Measurements from ENCODE around the gene EXOC6.

DNA sequence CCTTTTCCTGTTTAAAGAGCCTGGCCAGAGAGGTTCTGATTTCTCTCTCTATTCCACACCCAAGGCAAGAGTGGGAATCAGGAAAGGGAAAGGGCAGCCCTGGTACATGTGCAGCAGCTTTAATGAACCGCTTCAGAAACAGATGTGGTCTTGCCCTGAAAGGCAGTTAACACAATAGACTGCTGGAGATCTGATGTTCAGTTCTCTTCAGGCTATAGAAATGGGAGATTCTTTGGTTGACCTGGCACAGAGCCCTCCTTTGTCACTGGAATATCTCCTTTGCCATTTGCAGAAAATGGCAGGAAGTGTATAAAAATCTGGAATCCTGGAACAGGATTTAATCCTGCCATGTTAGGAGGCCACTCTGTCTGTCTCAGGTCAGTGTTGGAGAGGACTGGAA is 36.3 kb upstream of the EXOC6 start:
- TF ChIP-seq, protein P1, sequence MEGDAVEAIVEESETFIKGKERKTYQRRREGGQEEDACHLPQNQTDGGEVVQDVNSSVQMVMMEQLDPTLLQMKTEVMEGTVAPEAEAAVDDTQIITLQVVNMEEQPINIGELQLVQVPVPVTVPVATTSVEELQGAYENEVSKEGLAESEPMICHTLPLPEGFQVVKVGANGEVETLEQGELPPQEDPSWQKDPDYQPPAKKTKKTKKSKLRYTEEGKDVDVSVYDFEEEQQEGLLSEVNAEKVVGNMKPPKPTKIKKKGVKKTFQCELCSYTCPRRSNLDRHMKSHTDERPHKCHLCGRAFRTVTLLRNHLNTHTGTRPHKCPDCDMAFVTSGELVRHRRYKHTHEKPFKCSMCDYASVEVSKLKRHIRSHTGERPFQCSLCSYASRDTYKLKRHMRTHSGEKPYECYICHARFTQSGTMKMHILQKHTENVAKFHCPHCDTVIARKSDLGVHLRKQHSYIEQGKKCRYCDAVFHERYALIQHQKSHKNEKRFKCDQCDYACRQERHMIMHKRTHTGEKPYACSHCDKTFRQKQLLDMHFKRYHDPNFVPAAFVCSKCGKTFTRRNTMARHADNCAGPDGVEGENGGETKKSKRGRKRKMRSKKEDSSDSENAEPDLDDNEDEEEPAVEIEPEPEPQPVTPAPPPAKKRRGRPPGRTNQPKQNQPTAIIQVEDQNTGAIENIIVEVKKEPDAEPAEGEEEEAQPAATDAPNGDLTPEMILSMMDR (tag by site-specific recombination; IDR thresholded peaks at IDR 0.05) = no peak
- TF ChIP-seq YY1 (tag by site-specific recombination; IDR thresholded peaks at IDR 0.05) = no peak
- TF ChIP-seq, protein P2, sequence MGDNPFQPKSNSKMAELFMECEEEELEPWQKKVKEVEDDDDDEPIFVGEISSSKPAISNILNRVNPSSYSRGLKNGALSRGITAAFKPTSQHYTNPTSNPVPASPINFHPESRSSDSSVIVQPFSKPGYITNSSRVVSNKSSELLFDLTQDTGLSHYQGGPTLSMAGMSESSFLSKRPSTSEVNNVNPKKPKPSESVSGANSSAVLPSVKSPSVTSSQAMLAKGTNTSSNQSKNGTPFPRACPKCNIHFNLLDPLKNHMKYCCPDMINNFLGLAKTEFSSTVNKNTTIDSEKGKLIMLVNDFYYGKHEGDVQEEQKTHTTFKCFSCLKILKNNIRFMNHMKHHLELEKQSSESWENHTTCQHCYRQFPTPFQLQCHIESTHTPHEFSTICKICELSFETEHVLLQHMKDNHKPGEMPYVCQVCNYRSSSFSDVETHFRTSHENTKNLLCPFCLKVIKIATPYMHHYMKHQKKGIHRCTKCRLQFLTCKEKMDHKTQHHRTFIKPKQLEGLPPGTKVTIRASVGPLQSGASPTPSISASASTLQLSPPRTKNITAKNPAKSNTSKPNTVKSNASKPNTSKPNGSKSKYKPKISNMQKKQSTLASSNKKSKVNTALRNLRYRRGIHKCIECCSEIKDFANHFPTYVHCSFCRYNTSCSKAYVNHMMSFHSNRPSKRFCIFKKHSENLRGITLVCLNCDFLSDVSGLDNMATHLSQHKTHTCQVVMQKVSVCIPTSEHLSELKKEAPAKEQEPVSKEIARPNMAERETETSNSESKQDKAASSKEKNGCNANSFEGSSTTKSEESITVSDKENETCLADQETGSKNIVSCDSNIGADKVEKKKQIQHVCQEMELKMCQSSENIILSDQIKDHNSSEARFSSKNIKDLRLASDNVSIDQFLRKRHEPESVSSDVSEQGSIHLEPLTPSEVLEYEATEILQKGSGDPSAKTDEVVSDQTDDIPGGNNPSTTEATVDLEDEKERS (tag by site-specific recombination; IDR thresholded peaks at IDR 0.05) = no peak
- TF ChIP-seq, protein P3, sequence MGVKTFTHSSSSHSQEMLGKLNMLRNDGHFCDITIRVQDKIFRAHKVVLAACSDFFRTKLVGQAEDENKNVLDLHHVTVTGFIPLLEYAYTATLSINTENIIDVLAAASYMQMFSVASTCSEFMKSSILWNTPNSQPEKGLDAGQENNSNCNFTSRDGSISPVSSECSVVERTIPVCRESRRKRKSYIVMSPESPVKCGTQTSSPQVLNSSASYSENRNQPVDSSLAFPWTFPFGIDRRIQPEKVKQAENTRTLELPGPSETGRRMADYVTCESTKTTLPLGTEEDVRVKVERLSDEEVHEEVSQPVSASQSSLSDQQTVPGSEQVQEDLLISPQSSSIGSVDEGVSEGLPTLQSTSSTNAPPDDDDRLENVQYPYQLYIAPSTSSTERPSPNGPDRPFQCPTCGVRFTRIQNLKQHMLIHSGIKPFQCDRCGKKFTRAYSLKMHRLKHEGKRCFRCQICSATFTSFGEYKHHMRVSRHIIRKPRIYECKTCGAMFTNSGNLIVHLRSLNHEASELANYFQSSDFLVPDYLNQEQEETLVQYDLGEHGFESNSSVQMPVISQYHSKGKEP (tag by site-specific recombination; IDR thresholded peaks at IDR 0.05) = no peak
- no peak for TF ChIP-seq KLF9 (tag by site-specific recombination; IDR thresholded peaks at IDR 0.05; ENCODE audit: low read depth)
- TF ChIP-seq YY2 (tag by site-specific recombination; IDR thresholded peaks at IDR 0.05) = no peak
- no peak for TF ChIP-seq ZNF560 (tag by site-specific recombination; IDR thresholded peaks at IDR 0.05; ENCODE audit: borderline replicate concordance)
- no peak for TF ChIP-seq BCL11A (tag by site-specific recombination; IDR thresholded peaks at IDR 0.05; ENCODE audit: low read depth)
- TF ChIP-seq, protein P4, sequence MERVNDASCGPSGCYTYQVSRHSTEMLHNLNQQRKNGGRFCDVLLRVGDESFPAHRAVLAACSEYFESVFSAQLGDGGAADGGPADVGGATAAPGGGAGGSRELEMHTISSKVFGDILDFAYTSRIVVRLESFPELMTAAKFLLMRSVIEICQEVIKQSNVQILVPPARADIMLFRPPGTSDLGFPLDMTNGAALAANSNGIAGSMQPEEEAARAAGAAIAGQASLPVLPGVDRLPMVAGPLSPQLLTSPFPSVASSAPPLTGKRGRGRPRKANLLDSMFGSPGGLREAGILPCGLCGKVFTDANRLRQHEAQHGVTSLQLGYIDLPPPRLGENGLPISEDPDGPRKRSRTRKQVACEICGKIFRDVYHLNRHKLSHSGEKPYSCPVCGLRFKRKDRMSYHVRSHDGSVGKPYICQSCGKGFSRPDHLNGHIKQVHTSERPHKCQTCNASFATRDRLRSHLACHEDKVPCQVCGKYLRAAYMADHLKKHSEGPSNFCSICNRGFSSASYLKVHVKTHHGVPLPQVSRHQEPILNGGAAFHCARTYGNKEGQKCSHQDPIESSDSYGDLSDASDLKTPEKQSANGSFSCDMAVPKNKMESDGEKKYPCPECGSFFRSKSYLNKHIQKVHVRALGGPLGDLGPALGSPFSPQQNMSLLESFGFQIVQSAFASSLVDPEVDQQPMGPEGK (tag by site-specific recombination; IDR thresholded peaks at IDR 0.05) = no peak
- no peak for TF ChIP-seq MYNN (tag by site-specific recombination; IDR thresholded peaks at IDR 0.05; ENCODE audit: borderline replicate concordance)
- no peak for TF ChIP-seq ZBTB8A (tag by site-specific recombination; IDR thresholded peaks at IDR 0.05)
- no peak for TF ChIP-seq ZBTB1 (tag by site-specific recombination; IDR thresholded peaks at IDR 0.05)
- TF ChIP-seq ZNF114 (tag by site-specific recombination; IDR thresholded peaks at IDR 0.05) = no peak

Measured in HEK293 (cell line).